ENCODE results near the gene AGBL3.

The AGBL3 gene

GRCh38 chr7:134954197-134955082 is 31.9 kb upstream of the AGBL3 start:
- Histone ChIP-seq H3K4me1 (ENCODE audit: insufficient read depth, low read length) (no peaks in the 10 kb centered on the region), H3K27ac (ENCODE audit: low read length) (no peak overlapping the region), H2AFZ (ENCODE audit: low read depth, low read length) (no peak overlapping the region), H3K9me3 (ENCODE audit: insufficient read depth, low read length, severe bottlenecking) (no peaks in the 10 kb centered on the region), H3K36me3 (ENCODE audit: insufficient read depth, low read length) (no peaks in the 10 kb centered on the region), H3K79me2 (ENCODE audit: insufficient read depth, low read length) (no peaks in the 10 kb centered on the region), H3K9ac (ENCODE audit: low read depth, low read length) (no peak overlapping the region), H3K4me2 (ENCODE audit: insufficient read depth, low read length) (no peak overlapping the region), H3K27me3 (ENCODE audit: insufficient read depth, low read length, poor library complexity) (no peaks in the 10 kb centered on the region), H4K20me1 (ENCODE audit: insufficient read depth, low read length) (no peaks in the 10 kb centered on the region), H3K4me3 (ENCODE audit: low read depth in 1 of 2, low read length in 2 of 2) (no peak overlapping the region)
- DNase-seq (no peak), ATAC-seq (ENCODE audit: insufficient read depth, low read depth) (no peak)
- TF ChIP-seq EZH2 (IDR thresholded peaks at IDR 0.05; ENCODE audit: borderline replicate concordance, low read depth, low read length, severe bottlenecking) (no peak), CTCF (IDR thresholded peaks at IDR 0.05; ENCODE audit: borderline replicate concordance, extremely low read depth, low read length, poor library complexity, severe bottlenecking) (peak; percentile 64)

- H3K27me3 ChIP-seq (ENCODE audit: insufficient read depth, low read length, poor library complexity), result peaks cover 11% of the 10 kb centered on the region
- no peak for ATAC-seq (ENCODE audit: insufficient read depth, low read depth)
- H3K27ac ChIP-seq (ENCODE audit: low read length), result no peak overlapping the region
- H3K9ac ChIP-seq (ENCODE audit: low read depth, low read length), result no peak overlapping the region
- no peak for DNase-seq
- H3K4me3 ChIP-seq (ENCODE audit: low read depth in 1 of 2, low read length in 2 of 2), result no peak overlapping the region
- H2AFZ ChIP-seq (ENCODE audit: low read depth, low read length), result no peak overlapping the region
- no peak for TF ChIP-seq EZH2 (IDR thresholded peaks at IDR 0.05; ENCODE audit: borderline replicate concordance, low read depth, low read length, severe bottlenecking)
- no peak for TF ChIP-seq CTCF (IDR thresholded peaks at IDR 0.05; ENCODE audit: borderline replicate concordance, extremely low read depth, low read length, poor library complexity, severe bottlenecking)
- H3K79me2 ChIP-seq (ENCODE audit: insufficient read depth, low read length), result no peaks in the 10 kb centered on the region
- no peaks in the 10 kb centered on the region for H3K4me1 ChIP-seq (ENCODE audit: insufficient read depth, low read length)
- no peak overlapping the region for H3K4me2 ChIP-seq (ENCODE audit: insufficient read depth, low read length)
- no peaks in the 10 kb centered on the region for H4K20me1 ChIP-seq (ENCODE audit: insufficient read depth, low read length)
- H3K36me3 ChIP-seq (ENCODE audit: insufficient read depth, low read length), result no peaks in the 10 kb centered on the region
- no peaks in the 10 kb centered on the region for H3K9me3 ChIP-seq (ENCODE audit: insufficient read depth, low read length, severe bottlenecking)
Observed at GRCh38 chr7:134957005-134957404, 29.3 kb upstream of the AGBL3 start.

GRCh38 chr7:134959810-134960209 is 26.5 kb upstream of the AGBL3 start:
- H3K27me3 ChIP-seq (ENCODE audit: insufficient read depth, low read length, poor library complexity), result peaks cover 20% of the 10 kb centered on the region
- no peaks in the 10 kb centered on the region for H3K4me1 ChIP-seq (ENCODE audit: insufficient read depth, low read length)

More at GRCh38 chr7:134959810-134960209, 26.5 kb upstream of the AGBL3 start:
- H3K27ac ChIP-seq (ENCODE audit: low read length), result no peak overlapping the region
- H3K9me3 ChIP-seq (ENCODE audit: insufficient read depth, low read length, severe bottlenecking), result no peaks in the 10 kb centered on the region
- no peak overlapping the region for H3K9ac ChIP-seq (ENCODE audit: low read depth, low read length)
- H3K79me2 ChIP-seq (ENCODE audit: insufficient read depth, low read length), result no peaks in the 10 kb centered on the region
- no peak for TF ChIP-seq CTCF (IDR thresholded peaks at IDR 0.05; ENCODE audit: borderline replicate concordance, extremely low read depth, low read length, poor library complexity, severe bottlenecking)
- no peak for TF ChIP-seq EZH2 (IDR thresholded peaks at IDR 0.05; ENCODE audit: borderline replicate concordance, low read depth, low read length, severe bottlenecking)
- no peak overlapping the region for H3K4me3 ChIP-seq (ENCODE audit: low read depth in 1 of 2, low read length in 2 of 2)
- H2AFZ ChIP-seq (ENCODE audit: low read depth, low read length), result no peak overlapping the region
- DNase-seq (no peak), ATAC-seq (ENCODE audit: insufficient read depth, low read depth) (no peak)
- no peaks in the 10 kb centered on the region for H3K36me3 ChIP-seq (ENCODE audit: insufficient read depth, low read length)
- H3K4me2 ChIP-seq (ENCODE audit: insufficient read depth, low read length), result no peak overlapping the region
- H4K20me1 ChIP-seq (ENCODE audit: insufficient read depth, low read length), result no peaks in the 10 kb centered on the region

Data from DND-41 (cell line).